Activated CD4-positive, CD25-positive, alpha-beta regulatory T cell treated with anti-CD3 and anti-CD28 coated beads, Interleukin-2, amount 50 U/mL, for 72 hours (primary cell): ENCODE results near the gene ERFL.
"Not testable (repeated sequence)": the region's sequence is repeated elsewhere in the genome, so short reads cannot be mapped to it uniquely, and the experiment has no call there.

ENCODE experiments used
- DNase-seq: peaks from one replicate; pipeline ENCODE4 v3.0.0; 2021

ERFL gene

GRCh38 chr19:41926763-41927496 is 1.3 kb downstream of the ERFL start:
- no peak for DNase-seq

- no peak for DNase-seq
Observed at GRCh38 chr19:41926028-41926762, 2.1 kb downstream of the ERFL start.

GRCh38 chr19:41925208-41926003 is 2.8 kb downstream of the ERFL start:
- no peak for DNase-seq

- no peak for DNase-seq
Observed at GRCh38 chr19:41924151-41925145, 3.8 kb downstream of the ERFL start.

- DNase-seq = no peak
Observed at GRCh38 chr19:41923045-41923788, 5.0 kb downstream of the ERFL start.

GRCh38 chr19:41922585-41922984 is 5.7 kb downstream of the ERFL start:
- DNase-seq = no peak

GRCh38 chr19:41921577-41922576 is 6.4 kb downstream of the ERFL start:
- no peak for DNase-seq

- DNase-seq = no peak
Observed at GRCh38 chr19:41920882-41921576, 7.2 kb downstream of the ERFL start.

- no peak for DNase-seq
Observed at GRCh38 chr19:41919948-41920712, 8.1 kb downstream of the ERFL start.

- no peak for DNase-seq
Observed at GRCh38 chr19:41918653-41919244, 9.5 kb downstream of the ERFL start.

- DNase-seq = no peak
Observed at GRCh38 chr19:41918095-41918494, 10.2 kb downstream of the ERFL start.

GRCh38 chr19:41917676-41918075 is 10.6 kb downstream of the ERFL start:
- no peak for DNase-seq

GRCh38 chr19:41915776-41916414 is 12.4 kb downstream of the ERFL start:
- no peak for DNase-seq

- no peak for DNase-seq
Observed at GRCh38 chr19:41915021-41915775, 13.1 kb downstream of the ERFL start.

- DNase-seq = not testable (repeated sequence)
Observed at GRCh38 chr19:41914424-41914834, 13.8 kb downstream of the ERFL start.

- DNase-seq = no peak
Observed at GRCh38 chr19:41913538-41914423, 14.5 kb downstream of the ERFL start.
